ENCODE measurements around the gene SPTBN1. TPM values are rescaled to one million over a fixed set of nuclear protein-coding genes. Genes with fewer than 3 reads are reported as not detected.

Gene SPTBN1
- total RNA-seq, 1 experiment from 2014 or later, result 171 TPM

DNA sequence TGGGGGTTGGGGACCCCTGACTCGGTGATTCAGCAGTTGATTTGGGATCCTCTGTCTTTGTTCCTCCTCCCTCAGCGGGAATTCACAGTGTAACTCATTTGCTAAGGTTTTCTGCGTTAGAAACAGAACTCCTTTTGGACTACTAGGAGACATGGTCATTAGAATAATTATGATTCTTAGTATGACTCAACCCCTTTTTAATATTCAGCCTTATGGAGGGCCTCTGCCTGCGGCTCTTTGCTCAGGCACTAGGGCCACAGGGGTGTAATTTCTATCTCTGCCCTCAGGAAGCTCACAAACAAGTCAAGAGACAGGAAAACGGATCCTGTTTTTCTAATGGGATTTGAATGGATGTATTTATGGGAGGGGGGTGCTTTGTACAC lies 117.4 kb downstream of the SPTBN1 start:
- H3K9me3 Mint-ChIP-seq (ENCODE audit: unreplicated experiment), result no peaks in the 10 kb centered on the region
- H3K27ac Mint-ChIP-seq (ENCODE audit: low read depth, unreplicated experiment), result peak overlapping the region; percentile 94
- H3K27me3 Mint-ChIP-seq (ENCODE audit: insufficient read depth, unreplicated experiment), result no peaks in the 10 kb centered on the region
- H3K4me3 Mint-ChIP-seq (ENCODE audit: unreplicated experiment), result no peak overlapping the region
- no peak for DNase-seq (ENCODE audit: unreplicated experiment)
- intact Hi-C loops (cut with micrococcal nuclease), result no loop called here
- TF ChIP-seq, protein P1, sequence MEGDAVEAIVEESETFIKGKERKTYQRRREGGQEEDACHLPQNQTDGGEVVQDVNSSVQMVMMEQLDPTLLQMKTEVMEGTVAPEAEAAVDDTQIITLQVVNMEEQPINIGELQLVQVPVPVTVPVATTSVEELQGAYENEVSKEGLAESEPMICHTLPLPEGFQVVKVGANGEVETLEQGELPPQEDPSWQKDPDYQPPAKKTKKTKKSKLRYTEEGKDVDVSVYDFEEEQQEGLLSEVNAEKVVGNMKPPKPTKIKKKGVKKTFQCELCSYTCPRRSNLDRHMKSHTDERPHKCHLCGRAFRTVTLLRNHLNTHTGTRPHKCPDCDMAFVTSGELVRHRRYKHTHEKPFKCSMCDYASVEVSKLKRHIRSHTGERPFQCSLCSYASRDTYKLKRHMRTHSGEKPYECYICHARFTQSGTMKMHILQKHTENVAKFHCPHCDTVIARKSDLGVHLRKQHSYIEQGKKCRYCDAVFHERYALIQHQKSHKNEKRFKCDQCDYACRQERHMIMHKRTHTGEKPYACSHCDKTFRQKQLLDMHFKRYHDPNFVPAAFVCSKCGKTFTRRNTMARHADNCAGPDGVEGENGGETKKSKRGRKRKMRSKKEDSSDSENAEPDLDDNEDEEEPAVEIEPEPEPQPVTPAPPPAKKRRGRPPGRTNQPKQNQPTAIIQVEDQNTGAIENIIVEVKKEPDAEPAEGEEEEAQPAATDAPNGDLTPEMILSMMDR (IDR thresholded peaks at IDR 0.05; ENCODE audit: unreplicated experiment), result no peak
- peaks cover 89% of the 10 kb centered on the region for H3K4me1 Mint-ChIP-seq (ENCODE audit: insufficient read depth, unreplicated experiment)
- CTCF ChIA-PET, result no interaction called here
- POLR2A ChIA-PET, result interaction anchor here (1.2 to 14.1 kb wide), 6 partner anchors 12 to 43 kb away, joined by 3 to 427 read pairs (median 16); no protein-coding TSS in a partner anchor
- H3K36me3 Mint-ChIP-seq (ENCODE audit: insufficient read depth, unreplicated experiment), result peaks cover 6% of the 10 kb centered on the region
- BruUV-seq (replicated peaks), result no TSS peak

DNA sequence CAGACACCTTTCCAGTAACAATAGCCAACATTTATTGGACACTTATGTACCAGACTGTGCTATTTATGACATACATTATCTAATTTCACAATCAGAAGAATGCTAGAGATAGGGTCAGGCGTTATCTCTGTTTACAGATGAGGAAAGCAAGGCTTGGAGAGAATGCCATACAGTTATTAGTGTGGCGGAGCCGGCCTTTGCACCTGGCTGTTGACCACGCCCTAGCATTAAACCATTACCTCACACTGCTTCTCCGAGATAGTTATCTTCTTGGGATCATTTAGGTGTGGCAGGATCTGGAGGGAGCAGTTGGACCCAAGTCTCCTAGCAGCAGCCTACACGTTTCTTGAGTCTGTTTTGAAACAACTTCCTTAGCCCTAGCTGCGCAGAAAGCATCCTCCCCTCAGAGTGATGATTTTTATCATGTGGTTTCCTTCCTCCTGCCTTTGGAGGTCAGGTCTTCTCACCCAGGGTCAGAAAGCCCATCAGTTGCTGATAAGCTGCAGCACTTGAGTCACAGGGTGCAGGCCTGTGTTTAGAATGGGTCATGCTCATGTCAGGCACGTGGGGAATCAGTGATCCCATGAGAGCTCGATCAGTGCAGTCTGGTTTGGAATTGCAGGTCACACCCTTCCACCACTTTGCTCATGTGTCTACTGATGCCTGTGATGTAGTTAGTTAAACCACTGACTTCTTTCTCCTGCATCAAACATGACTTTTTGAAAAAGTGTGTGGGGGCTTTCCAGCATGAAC lies 118.2 kb downstream of the SPTBN1 start:
- ChIA-PET CTCF (interaction anchor here (0.6 to 1.7 kb wide), 3 partner anchors 11 to 130 kb away, joined by 3 to 5 read pairs (median 3); no protein-coding TSS in a partner anchor), POLR2A (interaction anchor here (0.8 to 14.1 kb wide), 8 partner anchors 12 to 605 kb away, joined by 3 to 427 read pairs (median 16); no protein-coding TSS in a partner anchor)
- no peak overlapping the region for H3K4me3 Mint-ChIP-seq (ENCODE audit: unreplicated experiment)

DNA sequence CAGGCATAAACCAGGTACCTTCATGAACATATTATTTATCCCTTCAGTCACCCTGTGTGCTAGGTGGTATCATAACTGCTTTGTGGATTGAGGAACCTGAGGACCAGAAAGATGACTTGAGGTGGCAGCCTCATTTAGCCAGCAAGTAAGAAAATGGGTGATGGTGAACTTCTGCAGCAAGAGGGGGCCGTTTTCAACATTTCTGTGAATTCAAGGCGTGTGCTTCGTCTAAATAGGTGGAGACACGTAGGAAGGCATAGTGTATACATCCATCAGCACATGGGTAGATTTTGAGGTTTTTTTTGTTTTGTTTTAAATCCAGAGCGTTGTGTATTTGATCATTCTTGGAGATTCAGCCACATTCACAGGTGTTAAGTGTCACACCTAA lies 118.7 kb downstream of the SPTBN1 start:
- peak overlapping the region; percentile 94 for H3K27ac Mint-ChIP-seq (ENCODE audit: low read depth, unreplicated experiment)
- H3K4me1 Mint-ChIP-seq (ENCODE audit: insufficient read depth, unreplicated experiment), result peaks cover 86% of the 10 kb centered on the region
- no peaks in the 10 kb centered on the region for H3K27me3 Mint-ChIP-seq (ENCODE audit: insufficient read depth, unreplicated experiment)
- TF ChIP-seq, protein P1 (IDR thresholded peaks at IDR 0.05; ENCODE audit: unreplicated experiment), result no peak
- DNase-seq (ENCODE audit: unreplicated experiment), result no peak
- H3K36me3 Mint-ChIP-seq (ENCODE audit: insufficient read depth, unreplicated experiment), result peaks cover 6% of the 10 kb centered on the region
- H3K9me3 Mint-ChIP-seq (ENCODE audit: unreplicated experiment), result no peaks in the 10 kb centered on the region
- ChIA-PET CTCF (interaction anchor here (0.9 to 2.4 kb wide), 5 partner anchors 12 to 51 kb away, joined by 3 to 11 read pairs (median 4); no protein-coding TSS in a partner anchor), POLR2A (interaction anchor here (0.7 to 14.1 kb wide), 12 partner anchors 12 to 606 kb away, joined by 3 to 427 read pairs (median 12); no protein-coding TSS in a partner anchor)
- BruUV-seq (replicated peaks), result no TSS peak
- no peak overlapping the region for H3K4me3 Mint-ChIP-seq (ENCODE audit: unreplicated experiment)
- intact Hi-C loops (cut with micrococcal nuclease), result no loop called here

More for the DNA sequence above, 118.2 kb downstream of the SPTBN1 start:
- H3K36me3 Mint-ChIP-seq (ENCODE audit: insufficient read depth, unreplicated experiment), result peaks cover 6% of the 10 kb centered on the region
- intact Hi-C loops (cut with micrococcal nuclease), result no loop called here
- no peak for DNase-seq (ENCODE audit: unreplicated experiment)
- peak overlapping the region; percentile 94 for H3K27ac Mint-ChIP-seq (ENCODE audit: low read depth, unreplicated experiment)
- peaks cover 86% of the 10 kb centered on the region for H3K4me1 Mint-ChIP-seq (ENCODE audit: insufficient read depth, unreplicated experiment)
- no TSS peak for BruUV-seq (replicated peaks)
- TF ChIP-seq, protein P1 (IDR thresholded peaks at IDR 0.05; ENCODE audit: unreplicated experiment), result no peak
- H3K27me3 Mint-ChIP-seq (ENCODE audit: insufficient read depth, unreplicated experiment), result no peaks in the 10 kb centered on the region
- no peaks in the 10 kb centered on the region for H3K9me3 Mint-ChIP-seq (ENCODE audit: unreplicated experiment)

DNA sequence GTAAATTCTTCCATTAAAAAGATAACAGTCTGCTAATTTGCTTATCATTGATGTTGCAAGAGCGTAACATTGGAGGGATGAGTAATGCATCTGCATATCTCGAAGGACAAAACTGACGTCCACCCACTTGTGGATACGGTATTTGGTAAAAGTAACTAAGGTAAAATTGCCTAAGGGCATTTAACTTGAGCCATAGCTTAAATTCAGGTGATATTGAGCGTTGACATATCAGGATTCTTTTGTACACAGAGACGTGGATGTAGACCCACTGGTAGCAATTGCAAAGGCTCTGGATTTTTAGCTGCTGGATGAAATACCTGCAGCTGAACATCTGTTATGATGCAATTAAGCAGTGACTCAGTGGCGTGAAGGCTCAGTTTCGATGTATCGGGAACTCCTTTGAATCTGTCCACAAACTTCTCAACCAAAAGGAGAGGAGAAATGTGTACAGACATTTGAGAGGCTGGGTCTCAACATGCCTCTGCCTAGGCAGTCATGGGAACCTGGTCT lies 119.3 kb downstream of the SPTBN1 start:
- peak overlapping the region; percentile 57 for H3K4me3 Mint-ChIP-seq (ENCODE audit: unreplicated experiment)
- CTCF ChIA-PET, result interaction anchor here (0.7 to 2.4 kb wide), 6 partner anchors 12 to 72 kb away, joined by 3 to 11 read pairs (median 4); no protein-coding TSS in a partner anchor

More for the DNA sequence above, 119.3 kb downstream of the SPTBN1 start:
- no peaks in the 10 kb centered on the region for H3K27me3 Mint-ChIP-seq (ENCODE audit: insufficient read depth, unreplicated experiment)
- no peaks in the 10 kb centered on the region for H3K9me3 Mint-ChIP-seq (ENCODE audit: unreplicated experiment)
- peaks cover 6% of the 10 kb centered on the region for H3K36me3 Mint-ChIP-seq (ENCODE audit: insufficient read depth, unreplicated experiment)
- peak overlapping the region; percentile 93 for H3K27ac Mint-ChIP-seq (ENCODE audit: low read depth, unreplicated experiment)
- POLR2A ChIA-PET, result interaction anchor here (0.7 to 14.1 kb wide), 10 partner anchors 11 to 606 kb away, joined by 4 to 427 read pairs (median 14); no protein-coding TSS in a partner anchor
- intact Hi-C loops (cut with micrococcal nuclease), result no loop called here
- TF ChIP-seq, protein P1 (IDR thresholded peaks at IDR 0.05; ENCODE audit: unreplicated experiment), result no peak
- DNase-seq (ENCODE audit: unreplicated experiment), result peak; percentile 96
- H3K4me1 Mint-ChIP-seq (ENCODE audit: insufficient read depth, unreplicated experiment), result peaks cover 84% of the 10 kb centered on the region
- no TSS peak for BruUV-seq (replicated peaks)
